Measurements from ENCODE around the gene TBP.
"Not testable (repeated sequence)": the region's sequence is repeated elsewhere in the genome, so short reads cannot be mapped to it uniquely, and the experiment has no call there.

Gene TBP

GRCh38 chr6:170590725-170591124, 36.6 kb downstream of the TBP start:
- Mint-ChIP-seq H3K4me1 (ENCODE audit: low read depth in 2 of 2) (no peaks in the 10 kb centered on the region), H3K9me3 (peaks cover 2 to 25% of the 10 kb centered on the region in 2 donors), H3K4me3 (no peak overlapping the region), H3K27ac (no peak overlapping the region), H3K27me3 (peaks cover 38 to 63% of the 10 kb centered on the region in 2 donors), H3K36me3 (ENCODE audit: insufficient read depth) (no peaks in the 10 kb centered on the region)
- DNase-seq (no peak), ATAC-seq (replicated peaks) (no peak)

GRCh38 chr6:170596426-170596825, 42.3 kb downstream of the TBP start:
- Mint-ChIP-seq H3K4me3 (no peak overlapping the region), H3K36me3 (ENCODE audit: insufficient read depth) (no peaks in the 10 kb centered on the region), H3K27me3 (peaks cover 39 to 51% of the 10 kb centered on the region in 2 donors), H3K27ac (no peak overlapping the region), H3K4me1 (ENCODE audit: low read depth in 2 of 2) (no peaks in the 10 kb centered on the region), H3K9me3 (peaks cover 0 to 16% of the 10 kb centered on the region in 2 donors)
- ATAC-seq (replicated peaks) (no peak), DNase-seq (no peak)

DNA sequence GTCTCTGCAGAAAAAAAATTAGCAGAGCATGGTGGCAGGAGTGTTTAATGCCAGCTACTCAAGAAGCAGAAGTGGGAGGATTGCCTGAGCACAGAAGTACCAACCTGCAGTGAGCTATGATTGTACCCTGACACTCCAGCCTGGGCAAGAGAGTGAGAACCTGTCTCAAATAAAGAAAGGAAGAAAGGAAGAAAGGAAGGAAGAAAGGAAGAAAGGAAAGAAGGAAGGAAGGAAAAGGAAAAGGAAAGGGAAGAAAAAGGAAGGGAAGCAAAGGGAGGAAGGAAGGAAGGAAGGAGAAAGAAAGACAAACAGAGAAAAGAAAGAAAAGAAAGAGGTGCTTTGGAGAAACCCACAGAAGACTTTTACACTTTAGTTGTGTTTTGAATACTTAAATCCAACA, 43.1 kb downstream of the TBP start:
- Mint-ChIP-seq H3K27me3 (peaks cover 31 to 42% of the 10 kb centered on the region in 2 donors), H3K27ac (no peak overlapping the region), H3K36me3 (ENCODE audit: insufficient read depth) (no peaks in the 10 kb centered on the region), H3K4me1 (ENCODE audit: low read depth in 2 of 2) (no peaks in the 10 kb centered on the region), H3K4me3 (no peak overlapping the region), H3K9me3 (peaks cover 0 to 8% of the 10 kb centered on the region in 2 donors)
- ATAC-seq (replicated peaks) (no peak), DNase-seq (no peak)

DNA sequence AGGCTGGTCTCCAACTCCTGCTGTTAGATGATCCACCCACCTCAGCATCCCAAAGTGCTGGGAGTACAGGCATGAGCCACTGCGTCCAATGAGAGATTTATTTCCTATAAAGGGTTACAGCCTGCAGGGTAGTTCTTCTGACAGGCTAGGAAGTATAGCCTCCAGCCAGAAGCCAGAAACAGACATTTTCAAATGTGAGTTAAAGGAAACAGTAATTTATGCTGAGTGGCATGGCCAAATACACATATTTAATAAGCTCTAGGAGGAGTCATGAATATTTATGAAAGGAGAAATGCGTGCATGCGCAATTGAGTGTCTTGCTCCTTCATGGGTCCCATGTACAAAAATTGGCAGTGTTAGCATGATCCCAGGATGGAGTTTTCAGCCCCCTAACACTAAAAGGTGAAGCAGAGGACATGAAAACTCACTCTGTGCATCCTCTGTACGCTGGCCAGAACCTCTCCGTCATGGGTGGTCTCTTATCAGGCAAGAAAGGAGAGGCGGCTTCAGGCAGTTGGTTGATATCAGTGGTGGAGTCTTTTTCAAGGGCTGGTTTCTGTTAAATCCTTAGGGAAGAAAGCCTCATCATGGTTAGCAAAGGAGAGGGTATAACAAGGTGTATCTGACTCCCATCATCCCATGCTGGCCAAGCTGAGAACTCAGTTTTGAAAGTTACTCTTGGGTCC, 51.5 kb downstream of the TBP start:
- DNase-seq (no peak), ATAC-seq (replicated peaks) (no peak)
- no peaks in the 10 kb centered on the region for H3K9me3 Mint-ChIP-seq
- no peaks in the 10 kb centered on the region for H3K36me3 Mint-ChIP-seq (ENCODE audit: insufficient read depth)
- H3K4me3 Mint-ChIP-seq, result no peak overlapping the region
- H3K4me1 Mint-ChIP-seq (ENCODE audit: low read depth in 2 of 2), result no peaks in the 10 kb centered on the region
- peaks cover 65 to 73% of the 10 kb centered on the region in 2 donors for H3K27me3 Mint-ChIP-seq
- H3K27ac Mint-ChIP-seq, result no peak overlapping the region

DNA sequence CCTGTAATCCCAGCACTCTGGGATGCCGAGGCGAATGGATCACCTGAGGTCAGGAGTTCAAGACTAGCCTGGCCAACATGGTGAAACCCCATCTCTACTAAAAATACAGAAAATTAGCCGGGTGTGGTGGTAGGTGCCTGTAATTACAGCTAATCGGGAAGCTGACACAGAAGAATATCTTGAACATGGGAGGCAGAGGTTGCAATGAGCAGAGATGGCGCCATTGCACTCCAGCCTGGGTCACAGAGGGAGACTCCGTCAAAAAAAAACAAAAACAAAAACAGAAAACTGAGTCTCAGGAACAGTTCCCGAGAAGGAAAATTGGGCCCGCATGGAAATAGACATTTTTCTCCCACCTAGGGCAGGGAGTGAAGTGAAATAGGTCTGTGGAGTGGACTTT, 55.1 kb downstream of the TBP start:
- not testable (repeated sequence) for H3K36me3 Mint-ChIP-seq (ENCODE audit: insufficient read depth); DNase-seq; H3K9me3 Mint-ChIP-seq; ATAC-seq (replicated peaks); H3K4me1 Mint-ChIP-seq (ENCODE audit: low read depth in 2 of 2); H3K27ac Mint-ChIP-seq; H3K4me3 Mint-ChIP-seq
- H3K27me3 Mint-ChIP-seq, result peaks cover 61 to 63% of the 10 kb centered on the region in 2 donors

GRCh38 chr6:170612256-170612804, 58.2 kb downstream of the TBP start:
- not testable (repeated sequence) for H3K9me3 Mint-ChIP-seq

GRCh38 chr6:170616020-170616554, 61.9 kb downstream of the TBP start:
- H3K4me1 Mint-ChIP-seq (ENCODE audit: low read depth in 2 of 2); H3K27ac Mint-ChIP-seq; H3K4me3 Mint-ChIP-seq; H3K36me3 Mint-ChIP-seq (ENCODE audit: insufficient read depth); ATAC-seq (replicated peaks); DNase-seq; H3K27me3 Mint-ChIP-seq; H3K9me3 Mint-ChIP-seq: not testable (repeated sequence)

More at GRCh38 chr6:170612256-170612804, 58.2 kb downstream of the TBP start:
- H3K27ac Mint-ChIP-seq; H3K36me3 Mint-ChIP-seq (ENCODE audit: insufficient read depth); DNase-seq; H3K4me1 Mint-ChIP-seq (ENCODE audit: low read depth in 2 of 2): not testable (repeated sequence)
- ATAC-seq (replicated peaks), result peak; percentile 97
- H3K27me3 Mint-ChIP-seq, result peaks cover 33 to 38% of the 10 kb centered on the region in 2 donors
- peak overlapping the region; percentile 48 to 57 for H3K4me3 Mint-ChIP-seq

Measured in effector memory CD8-positive, alpha-beta T cell (primary cell).